HEK293 (cell line): ENCODE results near the gene OSBP2.

Experiments
- CTCF ChIA-PET: fragments of 350-600 bp; formaldehyde crosslinking; extraction: SDS; loops from one replicate; lab custom pipeline; 2021; ENCODE audit warnings: antibody characterized with exemption; lab: Yijun Ruan, JAX
- POLR2A ChIA-PET: fragments of 300-600 bp; formaldehyde crosslinking; extraction: SDS; loops from one replicate; lab custom pipeline; 2020; ENCODE audit warnings: antibody characterized with exemption, inconsistent platforms; lab: Yijun Ruan, JAX
- H3K27ac ChIP-seq: fragments of 200-500 bp; sonication (Bioruptor generic); 2 replicates; pipeline ENCODE4 v1.5.1; 2014; ENCODE audit warnings: low read depth, low read length, control low read depth, inconsistent platforms; ENCODE audit errors: extremely low read depth
- H3K36me3 ChIP-seq, 2 experiments: fragments of 200-500 bp in 1 of 2; sonication (Bioruptor generic) in 1 of 2; 1 replicate in 1 of 2; 2 replicates in 1 of 2; pipeline ENCODE4 v1.5.1; 2014 to 2017; ENCODE audit warnings: inconsistent platforms in 2 of 2, low read length in 2 of 2; ENCODE audit not compliant: control insufficient read depth in 2 of 2, insufficient read depth in 1 of 2
- H3K4me1 ChIP-seq: fragments of 200-500 bp; sonication (Bioruptor generic); 2 replicates; pipeline ENCODE4 v1.5.1; 2014; ENCODE audit warnings: mild to moderate bottlenecking, low read length, inconsistent platforms; ENCODE audit not compliant: control insufficient read depth, insufficient read depth
- H3K4me3 ChIP-seq: 2 replicates; pipeline ENCODE4 v1.5.1; 2011; ENCODE audit warnings: low read depth, mild to moderate bottlenecking, control low read depth, low read length, moderate library complexity
- H3K9me3 ChIP-seq: fragments of 200-500 bp; sonication (Bioruptor generic); 2 replicates; pipeline ENCODE4 v1.5.1; 2014; ENCODE audit warnings: low read depth, low read length, inconsistent platforms; ENCODE audit not compliant: control insufficient read depth, insufficient read depth
- BCL11A ChIP-seq: fragments of 450-650 bp; formaldehyde crosslinking; IDR thresholded peaks from 2 replicates; pipeline ENCODE4 v1.5.1; 2016; ENCODE audit warnings: low read depth, missing biosample characterization, missing genetic modification characterization
- ZNF138 ChIP-seq: fragments of 450-650 bp; formaldehyde crosslinking; IDR thresholded peaks from 2 replicates; pipeline ENCODE4 v1.5.1; 2016; ENCODE audit warnings: missing biosample characterization, missing genetic modification characterization, borderline replicate concordance
- ZNF157 ChIP-seq: fragments of 450-650 bp; formaldehyde crosslinking; IDR thresholded peaks from 2 replicates; pipeline ENCODE4 v1.5.1; 2016; ENCODE audit warnings: missing biosample characterization, missing genetic modification characterization
- ZNF184 ChIP-seq: fragments of 450-650 bp; IDR thresholded peaks from 2 replicates; pipeline ENCODE4 v1.5.1; 2018; ENCODE audit warnings: missing biosample characterization, mild to moderate bottlenecking, missing genetic modification characterization
- ZNF302 ChIP-seq: fragments of 450-650 bp; formaldehyde crosslinking; IDR thresholded peaks from 2 replicates; pipeline ENCODE4 v1.5.1; 2016; ENCODE audit warnings: missing biosample characterization, missing genetic modification characterization, low read depth
- ZNF48 ChIP-seq: fragments of 450-650 bp; formaldehyde crosslinking; IDR thresholded peaks from 2 replicates; pipeline ENCODE4 v1.5.1; 2016; ENCODE audit warnings: missing biosample characterization, missing genetic modification characterization
- ZNF549 ChIP-seq: fragments of 450-650 bp; IDR thresholded peaks from 2 replicates; pipeline ENCODE4 v1.5.1; 2018; ENCODE audit warnings: missing biosample characterization, missing genetic modification characterization, mild to moderate bottlenecking, inconsistent platforms, moderate library complexity
- ZNF596 ChIP-seq: fragments of 450-650 bp; IDR thresholded peaks from 2 replicates; pipeline ENCODE4 v1.5.0; 2018; ENCODE audit warnings: missing biosample characterization, mild to moderate bottlenecking, missing genetic modification characterization, moderate library complexity
- ZNF654 ChIP-seq: fragments of 450-650 bp; formaldehyde crosslinking; IDR thresholded peaks from 2 replicates; pipeline ENCODE4 v1.5.1; 2016; ENCODE audit warnings: low read depth, missing biosample characterization, missing genetic modification characterization
- ZNF664 ChIP-seq: fragments of 450-650 bp; formaldehyde crosslinking; IDR thresholded peaks from 2 replicates; pipeline ENCODE4 v1.5.1; 2016; ENCODE audit warnings: missing biosample characterization, missing genetic modification characterization
- ZXDB ChIP-seq: fragments of 450-650 bp; formaldehyde crosslinking; IDR thresholded peaks from 2 replicates; pipeline ENCODE4 v1.5.1; 2016; ENCODE audit warnings: missing biosample characterization, missing genetic modification characterization
- TF ChIP-seq, protein P1 (sequence below): fragments of 450-650 bp; formaldehyde crosslinking; IDR thresholded peaks from 2 replicates; pipeline ENCODE4 v1.5.1; 2016; ENCODE audit warnings: missing biosample characterization, missing genetic modification characterization
- TF ChIP-seq, protein P2 (sequence below): fragments of 450-650 bp; formaldehyde crosslinking; IDR thresholded peaks from 2 replicates; pipeline ENCODE4 v1.5.1; 2016; ENCODE audit warnings: missing biosample characterization, missing genetic modification characterization
- TF ChIP-seq, protein P3 (sequence below): fragments of 450-650 bp; formaldehyde crosslinking; IDR thresholded peaks from 2 replicates; pipeline ENCODE4 v1.5.1; 2016; ENCODE audit warnings: missing biosample characterization, missing genetic modification characterization, borderline replicate concordance

The OSBP2 gene

DNA sequence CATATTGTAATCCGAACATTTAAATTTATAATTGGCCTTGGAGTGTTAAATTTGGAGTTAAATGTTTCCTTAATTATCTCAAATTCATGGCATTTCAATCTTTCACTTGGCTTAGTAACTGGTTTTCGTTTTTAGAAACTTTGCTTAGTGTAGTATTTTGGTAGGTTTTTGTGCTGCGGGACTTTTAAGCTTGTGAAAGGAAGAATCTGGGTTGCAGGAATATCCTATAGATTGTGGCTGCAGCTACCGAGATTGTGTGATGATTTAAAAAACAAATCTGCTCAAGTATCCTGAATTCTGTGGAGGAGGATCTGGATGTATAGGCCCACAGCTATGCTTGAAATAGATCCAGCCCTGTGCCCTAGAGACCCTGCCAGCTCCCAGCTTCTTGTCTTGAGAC, 27.1 kb downstream of the OSBP2 start:
- CTCF ChIA-PET, result interaction anchor here (0.7 kb wide), 1 partner anchor 31 kb away, joined by 3 read pairs; no protein-coding TSS in a partner anchor
- TF ChIP-seq ZXDB (tag by site-specific recombination) (no peak), ZNF138 (tag by site-specific recombination) (no peak), ZNF654 (no peak), ZNF664 (tag by site-specific recombination) (no peak), ZNF157 (no peak), ZNF596 (tag by site-specific recombination) (no peak), BCL11A (tag by site-specific recombination) (no peak)
- TF ChIP-seq, protein P1, sequence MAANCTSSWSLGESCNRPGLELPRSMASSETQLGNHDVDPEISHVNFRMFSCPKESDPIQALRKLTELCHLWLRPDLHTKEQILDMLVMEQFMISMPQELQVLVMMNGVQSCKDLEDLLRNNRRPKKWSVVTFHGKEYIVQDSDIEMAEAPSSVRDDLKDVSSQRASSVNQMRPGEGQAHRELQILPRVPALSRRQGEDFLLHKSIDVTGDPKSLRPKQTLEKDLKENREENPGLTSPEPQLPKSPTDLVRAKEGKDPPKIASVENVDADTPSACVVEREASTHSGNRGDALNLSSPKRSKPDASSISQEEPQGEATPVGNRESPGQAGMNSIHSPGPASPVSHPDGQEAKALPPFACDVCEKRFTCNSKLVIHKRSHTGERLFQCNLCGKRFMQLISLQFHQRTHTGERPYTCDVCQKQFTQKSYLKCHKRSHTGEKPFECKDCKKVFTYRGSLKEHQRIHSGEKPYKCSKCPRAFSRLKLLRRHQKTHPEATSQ (tag by site-specific recombination), result no peak
- TF ChIP-seq, protein P2, sequence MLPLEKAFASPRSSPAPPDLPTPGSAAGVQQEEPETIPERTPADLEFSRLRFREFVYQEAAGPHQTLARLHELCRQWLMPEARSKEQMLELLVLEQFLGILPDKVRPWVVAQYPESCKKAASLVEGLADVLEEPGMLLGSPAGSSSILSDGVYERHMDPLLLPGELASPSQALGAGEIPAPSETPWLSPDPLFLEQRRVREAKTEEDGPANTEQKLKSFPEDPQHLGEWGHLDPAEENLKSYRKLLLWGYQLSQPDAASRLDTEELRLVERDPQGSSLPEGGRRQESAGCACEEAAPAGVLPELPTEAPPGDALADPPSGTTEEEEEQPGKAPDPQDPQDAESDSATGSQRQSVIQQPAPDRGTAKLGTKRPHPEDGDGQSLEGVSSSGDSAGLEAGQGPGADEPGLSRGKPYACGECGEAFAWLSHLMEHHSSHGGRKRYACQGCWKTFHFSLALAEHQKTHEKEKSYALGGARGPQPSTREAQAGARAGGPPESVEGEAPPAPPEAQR (tag by site-specific recombination), result no peak
- TF ChIP-seq, protein P3, sequence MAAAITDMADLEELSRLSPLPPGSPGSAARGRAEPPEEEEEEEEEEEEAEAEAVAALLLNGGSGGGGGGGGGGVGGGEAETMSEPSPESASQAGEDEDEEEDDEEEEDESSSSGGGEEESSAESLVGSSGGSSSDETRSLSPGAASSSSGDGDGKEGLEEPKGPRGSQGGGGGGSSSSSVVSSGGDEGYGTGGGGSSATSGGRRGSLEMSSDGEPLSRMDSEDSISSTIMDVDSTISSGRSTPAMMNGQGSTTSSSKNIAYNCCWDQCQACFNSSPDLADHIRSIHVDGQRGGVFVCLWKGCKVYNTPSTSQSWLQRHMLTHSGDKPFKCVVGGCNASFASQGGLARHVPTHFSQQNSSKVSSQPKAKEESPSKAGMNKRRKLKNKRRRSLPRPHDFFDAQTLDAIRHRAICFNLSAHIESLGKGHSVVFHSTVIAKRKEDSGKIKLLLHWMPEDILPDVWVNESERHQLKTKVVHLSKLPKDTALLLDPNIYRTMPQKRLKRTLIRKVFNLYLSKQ (tag by site-specific recombination), result no peak

DNA sequence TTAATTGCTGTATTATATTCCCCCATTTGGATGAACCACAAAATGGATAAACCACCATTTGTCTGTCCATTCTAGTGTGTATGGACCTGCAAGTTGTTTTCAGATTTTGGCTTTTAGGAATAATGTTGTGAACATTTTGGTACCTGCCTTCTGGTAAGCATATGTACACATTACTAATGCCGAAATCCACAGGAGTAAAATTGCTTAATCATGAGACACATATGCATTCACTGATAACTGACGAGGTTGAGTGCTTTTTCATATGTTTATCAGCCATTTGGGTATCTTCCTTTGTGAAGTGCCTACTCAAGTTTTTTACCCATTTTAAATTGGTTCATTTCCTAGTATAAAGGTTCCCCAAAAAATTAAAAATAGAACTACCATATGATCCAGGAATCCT, 34.2 kb downstream of the OSBP2 start:
- H3K4me3 ChIP-seq, result no peak overlapping the region
- ChIA-PET CTCF (no interaction called here), POLR2A (interaction anchor here (0.6 to 0.7 kb wide), 2 partner anchors 462 to 470 kb away, joined by 3 to 5 read pairs; partner anchors contain the start of gene OSM)
- H3K36me3 ChIP-seq, result peaks cover 0 to 3% of the 10 kb centered on the region in 2 experiments; a peak in 1 of 3 replicates
- no peaks in the 10 kb centered on the region for H3K4me1 ChIP-seq
- no peak for TF ChIP-seq ZNF184 (tag by site-specific recombination)
- TF ChIP-seq ZNF549, result no peak
- no peak for TF ChIP-seq ZNF302
- H3K27ac ChIP-seq, result no peak overlapping the region
- no peaks in the 10 kb centered on the region for H3K9me3 ChIP-seq

More for the DNA sequence above, 27.1 kb downstream of the OSBP2 start:
- POLR2A ChIA-PET, result no interaction called here
- Histone ChIP-seq H3K27ac (no peak overlapping the region), H3K4me1 (no peaks in the 10 kb centered on the region), H3K9me3 (no peaks in the 10 kb centered on the region), H3K36me3 (no peaks in the 10 kb centered on the region), H3K4me3 (no peak overlapping the region)

DNA sequence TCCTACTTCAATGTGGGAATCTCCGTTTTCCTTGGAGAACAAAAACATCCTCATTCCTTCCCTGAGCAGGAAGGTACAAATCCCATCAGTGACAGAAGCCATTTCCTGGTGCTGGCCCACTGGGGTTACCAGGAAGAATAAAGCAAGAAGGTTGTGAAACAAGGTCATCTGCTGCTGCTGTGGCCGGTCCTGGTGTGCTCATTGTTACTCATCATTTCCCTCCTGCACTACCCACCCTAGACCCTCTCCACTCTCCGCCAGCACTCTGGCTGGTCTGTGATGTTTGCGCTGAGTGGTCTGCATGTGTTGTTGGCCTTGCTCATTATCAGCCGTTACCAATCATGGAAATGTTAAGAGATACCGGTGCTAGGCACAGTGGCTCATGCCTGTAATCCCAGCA, 37.0 kb downstream of the OSBP2 start:
- peaks cover 0 to 3% of the 10 kb centered on the region in 2 experiments; a peak in 2 of 3 replicates for H3K36me3 ChIP-seq
- H3K27ac ChIP-seq, result no peak overlapping the region
- no peak overlapping the region for H3K4me3 ChIP-seq
- POLR2A ChIA-PET, result no interaction called here
- TF ChIP-seq ZNF138 (tag by site-specific recombination), result no peak
- H3K9me3 ChIP-seq, result no peaks in the 10 kb centered on the region; the same call in 1 of the 2 replicates
- H3K4me1 ChIP-seq, result no peaks in the 10 kb centered on the region
- CTCF ChIA-PET, result interaction anchor here (2.5 kb wide), 1 partner anchor 97 kb away, joined by 17 read pairs; the partner anchor contains the start of gene SLC35E4

DNA sequence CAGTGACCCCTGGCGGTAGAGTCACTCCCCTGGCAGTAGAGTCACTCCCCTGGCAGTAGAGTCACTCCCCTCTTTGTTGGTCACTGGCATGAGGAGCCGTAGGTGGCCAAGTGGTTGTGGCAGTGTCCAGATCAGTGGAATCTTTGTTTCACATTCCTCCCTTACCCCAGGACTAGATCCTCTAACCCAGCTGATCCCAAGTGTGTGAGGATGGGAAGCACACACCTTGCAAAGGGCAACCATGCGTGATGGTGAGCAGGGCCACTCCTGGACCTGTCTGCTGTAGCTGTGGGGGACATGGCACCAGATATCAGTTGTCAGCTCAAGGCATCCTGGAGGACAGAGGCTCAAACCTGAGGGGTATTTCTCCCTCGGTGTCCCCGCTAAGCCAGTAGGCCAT, 37.8 kb downstream of the OSBP2 start:
- no peak overlapping the region for H3K4me3 ChIP-seq
- POLR2A ChIA-PET, result no interaction called here
- no peak overlapping the region for H3K27ac ChIP-seq
- CTCF ChIA-PET, result interaction anchor here (0.7 kb wide), 1 partner anchor 97 kb away, joined by 3 read pairs; no protein-coding TSS in a partner anchor
- peaks cover 0 to 3% of the 10 kb centered on the region in 2 experiments; a peak in 2 of 3 replicates for H3K36me3 ChIP-seq
- no peaks in the 10 kb centered on the region for H3K4me1 ChIP-seq
- TF ChIP-seq ZNF48 (tag by site-specific recombination), result no peak
- no peaks in the 10 kb centered on the region; the same call in 1 of the 2 replicates for H3K9me3 ChIP-seq
